ENCODE results near the gene ZNF783.
"Not testable (repeated sequence)": the region's sequence is repeated elsewhere in the genome, so short reads cannot be mapped to it uniquely, and the experiment has no call there.

Gene ZNF783

GRCh38 chr7:149274424-149274823 is 12.4 kb downstream of the ZNF783 start:
- not testable (repeated sequence) for H2BK120ac ChIP-seq (ENCODE audit: insufficient read depth, low read length, poor library complexity); H3K27me3 ChIP-seq (ENCODE audit: insufficient read depth, low read length); H3K14ac ChIP-seq (ENCODE audit: low read length); H3K23ac ChIP-seq (ENCODE audit: low read length); H2AFZ ChIP-seq (ENCODE audit: insufficient read depth, low read length, poor library complexity); H4K8ac ChIP-seq (ENCODE audit: low read depth, low read length); DNase-seq; H2BK12ac ChIP-seq (ENCODE audit: low read length); H3K4me3 ChIP-seq (ENCODE audit: low read depth, low read length); H3K4me1 ChIP-seq (ENCODE audit: control insufficient read depth in 1 of 2, insufficient read depth in 2 of 2, low read length in 2 of 2); H2BK5ac ChIP-seq (ENCODE audit: low read depth, low read length, poor library complexity); H3K4ac ChIP-seq (ENCODE audit: low read depth, low read length); H3K79me1 ChIP-seq (ENCODE audit: low read length); H3K9ac ChIP-seq (ENCODE audit: low read length); H2AK5ac ChIP-seq (ENCODE audit: low read length); H3K79me2 ChIP-seq (ENCODE audit: control insufficient read depth, insufficient read depth, low read length, poor library complexity); H3K18ac ChIP-seq (ENCODE audit: low read length); H4K12ac ChIP-seq (ENCODE audit: low read depth, low read length); H3K4me2 ChIP-seq (ENCODE audit: low read length); H4K91ac ChIP-seq (ENCODE audit: low read depth, low read length); H3K9me3 ChIP-seq (ENCODE audit: insufficient read depth, low read depth, low read length); H3K27ac ChIP-seq (ENCODE audit: low read depth, low read length)
- WGBS (ENCODE audit: extremely low coverage, insufficient coverage, insufficient read length) = no CpG with 5 or more reads among the region's 8 CpGs
- peaks cover 26 to 27% of the 10 kb centered on the region in 2 experiments for H3K36me3 ChIP-seq (ENCODE audit: control insufficient read depth in 1 of 2, insufficient read depth in 2 of 2, low read length in 2 of 2)

- Histone ChIP-seq H3K4me2 (ENCODE audit: low read length) (no peak overlapping the region), H3K36me3 (ENCODE audit: control insufficient read depth in 1 of 2, insufficient read depth in 2 of 2, low read length in 2 of 2) (peaks cover 44% of the 10 kb centered on the region in 2 experiments), H4K12ac (ENCODE audit: low read depth, low read length) (no peak overlapping the region), H3K79me2 (ENCODE audit: control insufficient read depth, insufficient read depth, low read length, poor library complexity) (no peaks in the 10 kb centered on the region), H3K14ac (ENCODE audit: low read length) (no peak overlapping the region), H3K4ac (ENCODE audit: low read depth, low read length) (no peak overlapping the region), H4K91ac (ENCODE audit: low read depth, low read length) (no peak overlapping the region), H2BK120ac (ENCODE audit: insufficient read depth, low read length, poor library complexity) (no peak overlapping the region), H4K8ac (ENCODE audit: low read depth, low read length) (no peak overlapping the region), H3K27me3 (ENCODE audit: insufficient read depth, low read length) (no peaks in the 10 kb centered on the region), H3K9me3 (ENCODE audit: insufficient read depth, low read depth, low read length) (no peaks in the 10 kb centered on the region), H3K79me1 (ENCODE audit: low read length) (no peaks in the 10 kb centered on the region), H2BK12ac (ENCODE audit: low read length) (no peak overlapping the region), H3K27ac (ENCODE audit: low read depth, low read length) (no peak overlapping the region), H2AK5ac (ENCODE audit: low read length) (no peak overlapping the region), H3K18ac (ENCODE audit: low read length) (no peak overlapping the region), H3K23ac (ENCODE audit: low read length) (no peak overlapping the region), H2BK5ac (ENCODE audit: low read depth, low read length, poor library complexity) (no peak overlapping the region), H2AFZ (ENCODE audit: insufficient read depth, low read length, poor library complexity) (no peak overlapping the region), H3K9ac (ENCODE audit: low read length) (no peak overlapping the region), H3K4me3 (ENCODE audit: low read depth, low read length) (no peak overlapping the region), H3K4me1 (ENCODE audit: control insufficient read depth in 1 of 2, insufficient read depth in 2 of 2, low read length in 2 of 2) (no peaks in the 10 kb centered on the region)
- no peak for DNase-seq
- no CpG with 5 or more reads among the region's 9 CpGs for WGBS (ENCODE audit: extremely low coverage, insufficient coverage, insufficient read length)
Observed at GRCh38 chr7:149277871-149278270, 15.9 kb downstream of the ZNF783 start.

GRCh38 chr7:149278396-149278795 is 16.4 kb downstream of the ZNF783 start:
- Histone ChIP-seq H4K91ac (ENCODE audit: low read depth, low read length) (no peak overlapping the region), H3K36me3 (ENCODE audit: control insufficient read depth in 1 of 2, insufficient read depth in 2 of 2, low read length in 2 of 2) (peaks cover 44 to 46% of the 10 kb centered on the region in 2 experiments), H3K4ac (ENCODE audit: low read depth, low read length) (no peak overlapping the region), H3K14ac (ENCODE audit: low read length) (no peak overlapping the region), H3K27ac (ENCODE audit: low read depth, low read length) (no peak overlapping the region), H3K27me3 (ENCODE audit: insufficient read depth, low read length) (no peaks in the 10 kb centered on the region), H2BK12ac (ENCODE audit: low read length) (no peak overlapping the region), H3K4me1 (ENCODE audit: control insufficient read depth in 1 of 2, insufficient read depth in 2 of 2, low read length in 2 of 2) (no peaks in the 10 kb centered on the region), H3K4me3 (ENCODE audit: low read depth, low read length) (no peak overlapping the region), H2BK5ac (ENCODE audit: low read depth, low read length, poor library complexity) (no peak overlapping the region), H2BK120ac (ENCODE audit: insufficient read depth, low read length, poor library complexity) (no peak overlapping the region), H4K8ac (ENCODE audit: low read depth, low read length) (no peak overlapping the region), H2AK5ac (ENCODE audit: low read length) (no peak overlapping the region), H3K23ac (ENCODE audit: low read length) (no peak overlapping the region), H3K9me3 (ENCODE audit: insufficient read depth, low read depth, low read length) (no peaks in the 10 kb centered on the region), H3K18ac (ENCODE audit: low read length) (no peak overlapping the region), H3K79me1 (ENCODE audit: low read length) (no peaks in the 10 kb centered on the region), H3K4me2 (ENCODE audit: low read length) (no peak overlapping the region), H3K79me2 (ENCODE audit: control insufficient read depth, insufficient read depth, low read length, poor library complexity) (no peaks in the 10 kb centered on the region), H2AFZ (ENCODE audit: insufficient read depth, low read length, poor library complexity) (no peak overlapping the region), H3K9ac (ENCODE audit: low read length) (no peak overlapping the region), H4K12ac (ENCODE audit: low read depth, low read length) (no peak overlapping the region)
- DNase-seq = no peak
- WGBS (ENCODE audit: extremely low coverage, insufficient coverage, insufficient read length) = no CpG with 5 or more reads among the region's 11 CpGs

- no CpG with 5 or more reads among the region's 17 CpGs for whole genome bisulfite sequencing (ENCODE audit: extremely low coverage, insufficient coverage, insufficient read length)
- H3K79me1 ChIP-seq (ENCODE audit: low read length) = no peaks in the 10 kb centered on the region
- H2AK5ac ChIP-seq (ENCODE audit: low read length) = no peak overlapping the region
Observed at GRCh38 chr7:149279111-149279743, 17.2 kb downstream of the ZNF783 start.

More at GRCh38 chr7:149279111-149279743, 17.2 kb downstream of the ZNF783 start:
- Histone ChIP-seq H3K4me1 (ENCODE audit: control insufficient read depth in 1 of 2, insufficient read depth in 2 of 2, low read length in 2 of 2) (no peaks in the 10 kb centered on the region), H3K4me3 (ENCODE audit: low read depth, low read length) (no peak overlapping the region), H4K91ac (ENCODE audit: low read depth, low read length) (no peak overlapping the region), H3K27me3 (ENCODE audit: insufficient read depth, low read length) (no peaks in the 10 kb centered on the region), H2BK120ac (ENCODE audit: insufficient read depth, low read length, poor library complexity) (no peak overlapping the region), H3K14ac (ENCODE audit: low read length) (no peak overlapping the region), H3K9me3 (ENCODE audit: insufficient read depth, low read depth, low read length) (no peaks in the 10 kb centered on the region), H4K12ac (ENCODE audit: low read depth, low read length) (no peak overlapping the region), H2AFZ (ENCODE audit: insufficient read depth, low read length, poor library complexity) (no peak overlapping the region), H3K23ac (ENCODE audit: low read length) (no peak overlapping the region), H3K36me3 (ENCODE audit: control insufficient read depth in 1 of 2, insufficient read depth in 2 of 2, low read length in 2 of 2) (peaks cover 41 to 48% of the 10 kb centered on the region in 2 experiments), H3K4me2 (ENCODE audit: low read length) (no peak overlapping the region), H3K18ac (ENCODE audit: low read length) (no peak overlapping the region), H3K79me2 (ENCODE audit: control insufficient read depth, insufficient read depth, low read length, poor library complexity) (no peaks in the 10 kb centered on the region), H2BK12ac (ENCODE audit: low read length) (no peak overlapping the region), H3K27ac (ENCODE audit: low read depth, low read length) (no peak overlapping the region), H3K9ac (ENCODE audit: low read length) (no peak overlapping the region), H4K8ac (ENCODE audit: low read depth, low read length) (no peak overlapping the region), H2BK5ac (ENCODE audit: low read depth, low read length, poor library complexity) (no peak overlapping the region), H3K4ac (ENCODE audit: low read depth, low read length) (no peak overlapping the region)
- DNase-seq = no peak

Measured in trophoblast cell (in vitro differentiated cells and primary cell).